H1 (cell line): ENCODE data around the gene NFIX. TPM values are rescaled to one million over a fixed set of nuclear protein-coding genes. Genes with fewer than 3 reads are reported as not detected.

Experiments
- CTCF ChIA-PET: fragments of 300-600 bp; sonication (Branson Sonifier 250); formaldehyde crosslinking; loops from one replicate; lab custom pipeline; 2021; ENCODE audit not compliant: partially characterized antibody; lab: Charles Lee
- POLR2A ChIA-PET: fragments of 300-600 bp; sonication (Branson Sonifier 250); formaldehyde crosslinking; loops from one replicate; lab custom pipeline; 2021; ENCODE audit warnings: inconsistent platforms; ENCODE audit not compliant: partially characterized antibody; lab: Charles Lee
- DNase-seq, 2 experiments: peaks; one replicate each; pipeline versions ENCODE4 v3.0.0 to v3.0.0-alpha.2; 2010 to 2022; ENCODE audit warnings: low spot score in 2 of 2, low read depth in 1 of 2, mixed read lengths in 1 of 2
- FAIRE-seq: peaks from 2 replicates; lab custom pipeline; 2011; peaks lifted over from hg19 to GRCh38; lab: Jason Lieb, UNC
- H2AFZ ChIP-seq: 2 replicates; pipeline ENCODE4 v1.8.1; 2012; ENCODE audit warnings: low read length, inconsistent platforms
- H2AK5ac ChIP-seq: 2 replicates; pipeline ENCODE4 v1.6.1; 2013; ENCODE audit warnings: low read depth, low read length
- H2BK120ac ChIP-seq: replicated peaks from 2 replicates; pipeline ENCODE3; 2013; ENCODE audit warnings: low read depth, low read length, inconsistent platforms
- H2BK12ac ChIP-seq: 2 replicates; pipeline ENCODE4 v1.6.1; 2013; ENCODE audit warnings: low read depth, low read length
- H2BK15ac ChIP-seq: 2 replicates; pipeline ENCODE4 v1.6.1; 2013; ENCODE audit warnings: low read length
- H2BK20ac ChIP-seq: 2 replicates; pipeline ENCODE4 v1.6.1; 2013; ENCODE audit warnings: low read length
- H2BK5ac ChIP-seq: 2 replicates; pipeline ENCODE4 v1.6.1; 2013; ENCODE audit warnings: low read depth, low read length
- H3K14ac ChIP-seq: 2 replicates; pipeline ENCODE4 v1.6.1; 2013; ENCODE audit warnings: inconsistent platforms; ENCODE audit not compliant: insufficient read length
- H3K18ac ChIP-seq: 2 replicates; pipeline ENCODE4 v1.6.1; 2013; ENCODE audit warnings: low read length; ENCODE audit errors: extremely low read depth
- H3K23ac ChIP-seq: 2 replicates; pipeline ENCODE4 v1.6.1; 2013; ENCODE audit warnings: inconsistent platforms; ENCODE audit not compliant: insufficient read length
- H3K23me2 ChIP-seq: 2 replicates; pipeline ENCODE4 v1.6.1; 2013; ENCODE audit warnings: low read depth, low read length
- H3K27ac ChIP-seq: 2 replicates; pipeline ENCODE4 v1.6.1; 2011; ENCODE audit warnings: low read depth, low read length, inconsistent platforms
- H3K27me3 ChIP-seq, 4 experiments: replicated peaks in 1 of 4; 1 replicate in 1 of 4; 2 replicates in 3 of 4; pipeline versions ENCODE4 v1.6.1 to v1.8.1; 2011 to 2013; ENCODE audit warnings: low read length in 3 of 4, mild to moderate bottlenecking in 3 of 4, inconsistent platforms in 2 of 4, mixed read lengths in 2 of 4, moderate library complexity in 1 of 4; ENCODE audit not compliant: control insufficient read depth in 3 of 4, insufficient read depth in 3 of 4; ENCODE audit errors: extremely low read depth in 1 of 4
- H3K36me3 ChIP-seq, 4 experiments: 2 replicates each; pipeline versions ENCODE4 v1.6.1 to v1.8.1; 2011 to 2013; ENCODE audit warnings: mild to moderate bottlenecking in 4 of 4, low read length in 3 of 4, moderate library complexity in 2 of 4, control low read depth in 1 of 4, inconsistent platforms in 1 of 4; ENCODE audit not compliant: insufficient read depth in 4 of 4, control insufficient read depth in 2 of 4
- H3K4ac ChIP-seq: replicated peaks from 2 replicates; pipeline ENCODE3; 2013; ENCODE audit warnings: low read length, low read depth, mixed read lengths, inconsistent platforms; ENCODE audit not compliant: insufficient read length
- H3K4me1 ChIP-seq, 4 experiments: replicated peaks in 1 of 4; 1 replicate in 1 of 4; 2 replicates in 3 of 4; pipeline versions ENCODE4 v1.6.1 to v1.8.1; 2011 to 2013; ENCODE audit warnings: low read length in 3 of 4, inconsistent platforms in 2 of 4, mixed read lengths in 1 of 4; ENCODE audit not compliant: insufficient read depth in 4 of 4, control insufficient read depth in 3 of 4
- H3K4me2 ChIP-seq, 2 experiments: 2 replicates each; pipeline versions ENCODE4 v1.6.1 to v1.8.1; 2011 to 2013; ENCODE audit warnings: low read depth in 2 of 2, low read length in 2 of 2, control low read depth in 1 of 2, inconsistent platforms in 1 of 2, mild to moderate bottlenecking in 1 of 2; ENCODE audit not compliant: insufficient read depth in 1 of 2
- H3K4me3 ChIP-seq, 4 experiments: fragments of 200-600, 300-600 bp in 1 of 4; sonication (generic), shearing (Covaris generic), sonication (Bioruptor Twin) in 1 of 4; 2 replicates each; pipeline versions ENCODE4 v1.5.1 to v1.8.1; 2011 to 2016; ENCODE audit warnings: low read length in 4 of 4, low read depth in 3 of 4, control low read depth in 2 of 4, inconsistent platforms in 2 of 4, mild to moderate bottlenecking in 2 of 4, mixed read lengths in 1 of 4, moderate library complexity in 1 of 4; ENCODE audit not compliant: insufficient read depth in 2 of 4; ENCODE audit errors: extremely low read depth in 1 of 4
- H3K56ac ChIP-seq: replicated peaks from 2 replicates; pipeline ENCODE3; 2013; ENCODE audit warnings: low read depth, mild to moderate bottlenecking, mixed read lengths, low read length, inconsistent platforms; ENCODE audit not compliant: insufficient read length
- H3K79me1 ChIP-seq: 2 replicates; pipeline ENCODE4 v1.6.1; 2013; ENCODE audit warnings: low read depth, low read length, control low read depth
- H3K79me2 ChIP-seq, 2 experiments: 2 replicates each; pipeline versions ENCODE4 v1.6.1 to v1.8.1; 2012 to 2013; ENCODE audit warnings: low read length in 2 of 2, mild to moderate bottlenecking in 2 of 2, inconsistent platforms in 1 of 2; ENCODE audit not compliant: insufficient read depth in 2 of 2, control insufficient read depth in 1 of 2
- H3K9ac ChIP-seq, 4 experiments: replicated peaks in 1 of 4; 1 replicate in 1 of 4; 2 replicates in 3 of 4; pipeline versions ENCODE4 v1.6.1 to v1.8.1; 2011 to 2013; ENCODE audit warnings: low read depth in 3 of 4, low read length in 3 of 4, control low read depth in 2 of 4, mild to moderate bottlenecking in 2 of 4, moderate library complexity in 2 of 4, inconsistent platforms in 1 of 4; ENCODE audit errors: extremely low read depth in 1 of 4
- H3K9me3 ChIP-seq, 2 experiments: 2 replicates each; pipeline versions ENCODE4 v1.6.1 to v1.8.1; 2012 to 2013; ENCODE audit warnings: mild to moderate bottlenecking in 2 of 2, moderate library complexity in 2 of 2, control low read depth in 1 of 2, inconsistent platforms in 1 of 2, low read depth in 1 of 2, low read length in 1 of 2, mixed read lengths in 1 of 2; ENCODE audit not compliant: insufficient read depth in 2 of 2
- H4K20me1 ChIP-seq, 2 experiments: replicated peaks in 1 of 2; 2 replicates each; pipeline versions ENCODE3 to v1.8.1; 2011 to 2013; ENCODE audit warnings: inconsistent platforms in 2 of 2, low read length in 2 of 2, mild to moderate bottlenecking in 1 of 2; ENCODE audit not compliant: insufficient read depth in 2 of 2, control insufficient read depth in 1 of 2
- H4K5ac ChIP-seq: 2 replicates; pipeline ENCODE4 v1.6.1; 2013; ENCODE audit warnings: low read length, low read depth, mixed read lengths, inconsistent platforms; ENCODE audit not compliant: insufficient read length
- H4K8ac ChIP-seq: 2 replicates; pipeline ENCODE4 v1.8.0; 2013; ENCODE audit warnings: mild to moderate bottlenecking, moderate library complexity, low read length, inconsistent platforms; ENCODE audit not compliant: insufficient read depth; ENCODE audit errors: extremely low read depth
- H4K91ac ChIP-seq: replicated peaks from 2 replicates; pipeline ENCODE3; 2013; ENCODE audit warnings: low read length, mixed read lengths, inconsistent platforms; ENCODE audit not compliant: insufficient read length
- ATF3 ChIP-seq: IDR thresholded peaks from 2 replicates; pipeline ENCODE4 v1.6.1; 2011; ENCODE audit warnings: low read depth, mild to moderate bottlenecking, low read length; ENCODE audit not compliant: insufficient read depth
- CTBP2 ChIP-seq: IDR thresholded peaks from 2 replicates; pipeline ENCODE4 v1.7.0; 2011; ENCODE audit warnings: borderline replicate concordance, mild to moderate bottlenecking, moderate library complexity, mixed read lengths, low read length; ENCODE audit not compliant: insufficient read depth, insufficient read length
- EP300 ChIP-seq, 2 experiments: IDR thresholded peaks; 1 replicate in 1 of 2; 2 replicates in 1 of 2; pipeline ENCODE4 v1.6.1; 2011 to 2012; ENCODE audit warnings: low read depth in 2 of 2, low read length in 2 of 2, mild to moderate bottlenecking in 2 of 2, borderline replicate concordance in 1 of 2, inconsistent platforms in 1 of 2, moderate library complexity in 1 of 2
- GTF2F1 ChIP-seq: IDR thresholded peaks from 2 replicates; pipeline ENCODE4 v1.6.1; 2012; ENCODE audit warnings: low read depth, low read length, improper control_type of control experiment, borderline replicate concordance
- JUND ChIP-seq: IDR thresholded peaks from 2 replicates; pipeline ENCODE4 v1.6.1; 2011; ENCODE audit warnings: mild to moderate bottlenecking, improper control_type of control experiment, low read length
- KDM5A ChIP-seq: fragments of 200-600 bp; IDR thresholded peaks from 2 replicates; pipeline ENCODE4 v1.7.1; 2012; ENCODE audit warnings: mild to moderate bottlenecking, low read length, inconsistent platforms, mixed read lengths
- POU5F1 ChIP-seq: IDR thresholded peaks from 2 replicates; pipeline ENCODE4 v1.6.1; 2011; ENCODE audit warnings: low read depth, mild to moderate bottlenecking, low read length, moderate library complexity
- RXRA ChIP-seq: IDR thresholded peaks from 2 replicates; pipeline ENCODE4 v1.6.1; 2011; ENCODE audit warnings: low read depth, mild to moderate bottlenecking, low read length, moderate library complexity; ENCODE audit not compliant: insufficient read depth
- SIX5 ChIP-seq: IDR thresholded peaks from 2 replicates; pipeline ENCODE4 v1.6.1; 2011; ENCODE audit warnings: mild to moderate bottlenecking, low read depth, low read length
- SP2 ChIP-seq: IDR thresholded peaks from 2 replicates; pipeline ENCODE4 v1.6.1; 2012; ENCODE audit warnings: mild to moderate bottlenecking, low read length, inconsistent platforms
- TBP ChIP-seq: IDR thresholded peaks from 2 replicates; pipeline ENCODE4 v1.6.1; 2011; ENCODE audit warnings: low read depth, low read length, improper control_type of control experiment
- TEAD4 ChIP-seq: IDR thresholded peaks from 2 replicates; pipeline ENCODE4 v1.6.1; 2012; ENCODE audit warnings: low read depth, low read length, inconsistent platforms, mixed read lengths
- ZNF274 ChIP-seq: IDR thresholded peaks from 2 replicates; pipeline ENCODE4 v1.7.0; 2012; ENCODE audit warnings: low read length, borderline replicate concordance; ENCODE audit errors: extremely low read depth
- WGBS, 2 experiments: shearing (Covaris generic) in 1 of 2; methylation state at CpG; one replicate each; pipeline versions ENCODE4 v1.1.6 to v1.1.7; 2013 to 2015; ENCODE audit warnings: low lambda C conversion rate in 2 of 2, mixed read lengths in 2 of 2, inconsistent platforms in 1 of 2, low coverage in 1 of 2, missing lambda C conversion rate in 1 of 2; ENCODE audit not compliant: insufficient replicate concordance in 2 of 2, insufficient coverage in 1 of 2, insufficient read length in 1 of 2; ENCODE audit errors: extremely low coverage in 1 of 2, missing lambda C conversion rate in 1 of 2; 5-methylcytosine and 5-hydroxymethylcytosine counted together
- polyA plus RNA-seq, 7 experiments: library from polyadenylated mRNA; depleted of rRNA in 3 of 7; stranded (reverse) in 5 of 7; unstranded in 2 of 7; fragments of >200 nt in 5 of 7; fragments of 200-250 nt in 2 of 7; gene quantifications; 1 replicate in 5 of 7; 2 replicates in 1 of 7; 4 replicates in 1 of 7; pipeline versions ENCODE4 v1.2.1 to v1.2.3, GENCODE V29; 2011 to 2013; ENCODE audit warnings: missing spikeins in 2 of 7, mixed read lengths in 2 of 7
- total RNA-seq: library from RNA; stranded (reverse); fragmentation: NEBNext Ultra II Directional; extraction: Animal tissue kit (Norgen Biotek cat#: 25700); gene quantifications from 2 replicates; pipeline ENCODE4 v1.2.1, GENCODE V29; 2021

NFIX gene
- total and polyA plus RNA-seq, 2 of the 8 experiments (the other 6 are each of a cell fraction or from before 2014, with no cell fraction given): 0.03 to 0.20 TPM

- no peak for DNase-seq
- TF ChIP-seq RXRA (no peak), CTBP2 (no peak), TBP (no peak), GTF2F1 (no peak), POU5F1 (no peak), KDM5A (no peak), TEAD4 (no peak), ZNF274 (no peak), SIX5 (no peak), SP2 (no peak), JUND (no peak), EP300 (IDR thresholded peaks at IDR 0.05; ENCODE audit: borderline replicate concordance in 1 of 2, low read depth in 2 of 2, low read length in 2 of 2) (no peak), ATF3 (no peak)
- Histone ChIP-seq H3K79me2 (no peaks in the 10 kb centered on the region), H3K9me3 (no peaks in the 10 kb centered on the region), H3K27ac (no peak overlapping the region), H3K4me3 (no peak overlapping the region), H3K23ac (no peak overlapping the region), H3K27me3 (peaks cover 0 to 19% (median 13%) of the 10 kb centered on the region in 4 experiments; a peak in 6 of 7 replicates), H3K4me1 (peaks cover 8 to 29% (median 21%) of the 10 kb centered on the region in 4 experiments), H3K9ac (no peak overlapping the region), H2BK12ac (no peak overlapping the region), H4K20me1 (no peaks in the 10 kb centered on the region), H2AK5ac (no peak overlapping the region), H3K14ac (no peak overlapping the region), H2BK120ac (no peak overlapping the region), H2BK20ac (no peak overlapping the region), H2AFZ (no peak overlapping the region), H3K23me2 (0 out of 2 replicates have a peak, but pooled peaks cover 1% of the 10 kb centered on the region), H2BK15ac (no peak overlapping the region), H3K4ac (no peak overlapping the region), H4K8ac (no peak overlapping the region), H3K36me3 (no peaks in the 10 kb centered on the region), H4K91ac (no peak overlapping the region), H3K4me2 (no peak overlapping the region), H4K5ac (no peak overlapping the region), H3K18ac (no peak overlapping the region), H3K79me1 (no peaks in the 10 kb centered on the region), H2BK5ac (no peak overlapping the region), H3K56ac (no peak overlapping the region)
- ChIA-PET POLR2A (interaction anchor here (1.1 to 2.2 kb wide), 3 partner anchors 19 to 42 kb away, joined by 3 to 5 read pairs (median 4); no protein-coding TSS in a partner anchor), CTCF (interaction anchor here (0.6 to 48.8 kb wide), 6 partner anchors 8 to 1639 kb away, joined by 3 to 1145 read pairs (median 76); partner anchors contain the start of gene PRKCSH)
- no peak for FAIRE-seq
- 90% methylated on average over 2 of the region's 4 CpGs; no CpG with 5 or more reads in 1 of the 2 experiments for WGBS, 2 experiments
Measured at GRCh38 chr19:13074378-13074777, 79.1 kb downstream of the NFIX start.
